Testis (tissue), 2 donors: Measurements from ENCODE around the gene SSH3.

Experiments used
- CTCF ChIP-seq, 3 experiments: fragments of 450-650 bp in 2 of 3; fragments of 200-600 bp in 1 of 3; sonication (generic) in 1 of 3; IDR thresholded peaks; one replicate each; pipeline ENCODE4 v1.5.1; 2016 to 2019; ENCODE audit warnings: antibody characterized with exemption in 3 of 3, mild to moderate bottlenecking in 2 of 3, moderate library complexity in 1 of 3
- POLR2A ChIP-seq: fragments of 450-650 bp; IDR thresholded peaks from one replicate; pipeline ENCODE4 v1.6.1; 2017; ENCODE audit warnings: antibody characterized with exemption, mild to moderate bottlenecking, moderate library complexity

GRCh38 chr11:67313125-67313890, 10.0 kb downstream of the SSH3 start:
- TF ChIP-seq CTCF (IDR thresholded peaks at IDR 0.05) (no peak), POLR2A (no peak)
